Daoy (cell line): Measurements from ENCODE around the gene RBFOX2. TPM values are rescaled to one million over a fixed set of nuclear protein-coding genes. Genes with fewer than 3 reads are reported as not detected.
"Not testable (repeated sequence)": the region's sequence is repeated elsewhere in the genome, so short reads cannot be mapped to it uniquely, and the experiment has no call there.

Source experiments
- DNase-seq: peaks from one replicate; pipeline ENCODE4 v3.0.0-alpha.2; 2015; ENCODE audit warnings: low read depth
- total RNA-seq: library from RNA; depleted of rRNA; stranded (reverse); fragments of >200 nt; shearing (Covaris generic); gene quantifications from 2 replicates; pipeline ENCODE4 v1.2.3, GENCODE V29; 2014

The RBFOX2 gene
- total RNA-seq, 1 experiment from 2014 or later = 83.1 TPM

GRCh38 chr22:36008565-36008964 is 20.1 kb downstream of the RBFOX2 start:
- no peak for DNase-seq

GRCh38 chr22:36008131-36008530 is 20.5 kb downstream of the RBFOX2 start:
- no peak for DNase-seq

- DNase-seq = no peak
Measured at GRCh38 chr22:36003972-36004674, 24.5 kb downstream of the RBFOX2 start.

- no peak for DNase-seq
Measured at GRCh38 chr22:36002718-36003260, 25.8 kb downstream of the RBFOX2 start.

- DNase-seq = no peak
Measured at GRCh38 chr22:36002084-36002483, 26.5 kb downstream of the RBFOX2 start.

GRCh38 chr22:35998748-35999147 is 29.9 kb downstream of the RBFOX2 start:
- DNase-seq = no peak

GRCh38 chr22:35997438-35997837 is 31.2 kb downstream of the RBFOX2 start:
- no peak for DNase-seq

- no peak for DNase-seq
Measured at GRCh38 chr22:35996596-35996995, 32.0 kb downstream of the RBFOX2 start.

GRCh38 chr22:35995772-35996171 is 32.9 kb downstream of the RBFOX2 start:
- peak; percentile 77 for DNase-seq

- peak; percentile 15 for DNase-seq
Measured at GRCh38 chr22:35995348-35995747, 33.3 kb downstream of the RBFOX2 start.

- DNase-seq = not testable (repeated sequence)
Measured at GRCh38 chr22:35993727-35994126, 34.9 kb downstream of the RBFOX2 start.

GRCh38 chr22:35993048-35993714 is 35.4 kb downstream of the RBFOX2 start:
- DNase-seq = no peak

- no peak for DNase-seq
Measured at GRCh38 chr22:35991168-35991567, 37.5 kb downstream of the RBFOX2 start.

GRCh38 chr22:35988030-35988429 is 40.6 kb downstream of the RBFOX2 start:
- no peak for DNase-seq

- DNase-seq = peak; percentile 7
Measured at GRCh38 chr22:35987487-35987886, 41.1 kb downstream of the RBFOX2 start.

- peak; percentile 3 for DNase-seq
Measured at GRCh38 chr22:35986088-35986487, 42.5 kb downstream of the RBFOX2 start.

GRCh38 chr22:35985371-35985770 is 43.3 kb downstream of the RBFOX2 start:
- DNase-seq = no peak

- DNase-seq = no peak
Measured at GRCh38 chr22:35984183-35985175, 44.1 kb downstream of the RBFOX2 start.

GRCh38 chr22:35981900-35982299 is 46.7 kb downstream of the RBFOX2 start:
- no peak for DNase-seq

GRCh38 chr22:35978889-35979288 is 49.7 kb downstream of the RBFOX2 start:
- DNase-seq = no peak

- DNase-seq = no peak
Measured at GRCh38 chr22:35978201-35978600, 50.4 kb downstream of the RBFOX2 start.

- no peak for DNase-seq
Measured at GRCh38 chr22:35977136-35977535, 51.5 kb downstream of the RBFOX2 start.
